Kidney epithelial cell (primary cell): ENCODE results near the gene M1AP. TPM values are rescaled to one million over a fixed set of nuclear protein-coding genes. Genes with fewer than 3 reads are reported as not detected.

Experiments used
- DNase-seq: peaks from one replicate; pipeline ENCODE4 v3.0.0-alpha.2; 2010; ENCODE audit warnings: low read depth
- H3K27me3 ChIP-seq: 2 replicates; pipeline ENCODE4 v1.6.0; 2011; ENCODE audit warnings: low read length; ENCODE audit not compliant: control insufficient read depth, insufficient read depth
- H3K36me3 ChIP-seq: 2 replicates; pipeline ENCODE4 v1.5.1; 2011; ENCODE audit warnings: low read length; ENCODE audit not compliant: control insufficient read depth, insufficient read depth
- H3K4me3 ChIP-seq: 2 replicates; pipeline ENCODE4 v1.5.1; 2011; ENCODE audit warnings: low read depth, mild to moderate bottlenecking, control low read depth, low read length
- total RNA-seq: library from RNA; depleted of rRNA; stranded (reverse); fragments of >200 nt; gene quantifications from 2 replicates; pipeline ENCODE4 v1.2.3, GENCODE V29; 2015
- TF ChIP-seq, protein P1 (sequence below): IDR thresholded peaks from 2 replicates; pipeline ENCODE4 v1.5.1; 2011; ENCODE audit warnings: mild to moderate bottlenecking, moderate library complexity, low read length, control low read depth, inconsistent platforms; ENCODE audit not compliant: insufficient read depth, poor library complexity, severe bottlenecking

M1AP gene
- total RNA-seq, 1 donor from 2014 or later, result 1.3 TPM

DNA sequence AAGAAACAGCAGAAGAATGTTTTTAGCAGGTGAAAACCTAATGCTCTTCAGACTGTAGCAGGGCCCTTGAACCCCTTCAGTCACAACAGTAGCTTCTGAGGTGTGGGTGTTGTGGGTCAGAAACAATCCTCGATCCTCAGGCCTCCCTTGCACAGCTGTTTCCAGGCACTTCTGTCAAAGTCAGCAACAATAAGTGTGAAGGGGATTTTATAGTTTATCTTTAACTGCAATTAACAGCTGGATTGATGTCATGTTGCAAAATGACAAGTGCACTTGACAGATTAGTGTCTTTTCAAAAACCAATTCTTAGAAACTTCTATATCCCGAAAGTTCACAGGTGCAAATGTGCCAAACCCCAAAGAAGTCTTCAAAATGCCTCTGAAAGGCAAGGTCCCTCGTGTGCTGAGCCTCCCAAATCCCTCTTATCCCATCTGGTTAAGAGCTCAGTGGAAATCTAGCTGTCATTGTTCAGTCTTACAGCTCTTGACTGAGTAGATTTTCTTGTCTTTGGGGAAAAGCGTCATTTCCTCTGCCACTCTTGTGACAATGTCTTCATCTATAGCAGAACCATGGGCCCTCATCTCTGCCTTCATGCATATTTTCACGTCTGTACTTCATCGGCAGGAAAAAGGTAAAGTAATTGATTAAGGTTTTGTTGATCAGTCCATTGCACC is 29.6 kb downstream of the M1AP start:
- TF ChIP-seq, protein P1, sequence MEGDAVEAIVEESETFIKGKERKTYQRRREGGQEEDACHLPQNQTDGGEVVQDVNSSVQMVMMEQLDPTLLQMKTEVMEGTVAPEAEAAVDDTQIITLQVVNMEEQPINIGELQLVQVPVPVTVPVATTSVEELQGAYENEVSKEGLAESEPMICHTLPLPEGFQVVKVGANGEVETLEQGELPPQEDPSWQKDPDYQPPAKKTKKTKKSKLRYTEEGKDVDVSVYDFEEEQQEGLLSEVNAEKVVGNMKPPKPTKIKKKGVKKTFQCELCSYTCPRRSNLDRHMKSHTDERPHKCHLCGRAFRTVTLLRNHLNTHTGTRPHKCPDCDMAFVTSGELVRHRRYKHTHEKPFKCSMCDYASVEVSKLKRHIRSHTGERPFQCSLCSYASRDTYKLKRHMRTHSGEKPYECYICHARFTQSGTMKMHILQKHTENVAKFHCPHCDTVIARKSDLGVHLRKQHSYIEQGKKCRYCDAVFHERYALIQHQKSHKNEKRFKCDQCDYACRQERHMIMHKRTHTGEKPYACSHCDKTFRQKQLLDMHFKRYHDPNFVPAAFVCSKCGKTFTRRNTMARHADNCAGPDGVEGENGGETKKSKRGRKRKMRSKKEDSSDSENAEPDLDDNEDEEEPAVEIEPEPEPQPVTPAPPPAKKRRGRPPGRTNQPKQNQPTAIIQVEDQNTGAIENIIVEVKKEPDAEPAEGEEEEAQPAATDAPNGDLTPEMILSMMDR, result no peak
- Histone ChIP-seq H3K4me3 (no peak overlapping the region), H3K27me3 (no peaks in the 10 kb centered on the region), H3K36me3 (no peaks in the 10 kb centered on the region)
- DNase-seq, result no peak

DNA sequence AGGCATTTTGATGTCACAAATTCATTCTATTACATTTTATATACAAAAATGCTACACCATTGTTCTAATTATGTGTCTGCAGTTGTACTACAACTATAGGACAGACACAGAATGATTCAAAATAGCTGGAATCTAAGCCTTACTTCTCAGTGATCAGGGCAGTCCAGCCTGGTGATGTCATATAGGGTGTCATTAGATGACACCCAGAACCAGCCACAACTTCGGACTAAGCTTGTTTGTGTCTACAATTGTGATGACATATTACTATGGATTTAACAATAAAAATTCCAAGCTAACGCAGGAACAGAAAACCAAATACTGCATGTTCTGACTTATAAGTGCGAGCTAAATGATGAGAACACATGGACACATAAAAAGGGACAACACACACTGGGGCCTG is 31.0 kb downstream of the M1AP start:
- TF ChIP-seq, protein P1, result no peak
- H3K4me3 ChIP-seq, result no peak overlapping the region
- no peaks in the 10 kb centered on the region for H3K36me3 ChIP-seq
- no peaks in the 10 kb centered on the region for H3K27me3 ChIP-seq
- no peak for DNase-seq

DNA sequence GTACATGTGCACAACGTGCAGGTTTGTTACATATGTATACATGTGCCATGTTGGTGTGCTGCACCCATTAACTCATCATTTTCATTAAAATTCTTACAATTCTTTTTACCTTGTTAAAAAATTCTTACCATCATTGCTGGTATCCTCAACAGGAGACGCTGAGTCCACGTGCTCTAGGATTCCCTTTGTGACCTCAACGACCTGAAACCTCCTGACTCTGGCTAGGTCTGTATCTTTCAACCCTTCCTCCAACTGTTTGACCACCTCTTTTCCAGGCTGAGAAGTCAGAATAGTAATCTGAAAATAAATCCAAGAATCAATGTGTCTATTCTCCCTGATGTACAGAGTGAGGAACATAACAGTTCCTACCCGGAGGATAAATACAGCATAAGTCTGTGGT is 41.2 kb downstream of the M1AP start:
- peaks cover 1% of the 10 kb centered on the region for H3K36me3 ChIP-seq
- no peaks in the 10 kb centered on the region for H3K27me3 ChIP-seq
- no peak overlapping the region for H3K4me3 ChIP-seq
- TF ChIP-seq, protein P1, result no peak
- DNase-seq, result no peak

DNA sequence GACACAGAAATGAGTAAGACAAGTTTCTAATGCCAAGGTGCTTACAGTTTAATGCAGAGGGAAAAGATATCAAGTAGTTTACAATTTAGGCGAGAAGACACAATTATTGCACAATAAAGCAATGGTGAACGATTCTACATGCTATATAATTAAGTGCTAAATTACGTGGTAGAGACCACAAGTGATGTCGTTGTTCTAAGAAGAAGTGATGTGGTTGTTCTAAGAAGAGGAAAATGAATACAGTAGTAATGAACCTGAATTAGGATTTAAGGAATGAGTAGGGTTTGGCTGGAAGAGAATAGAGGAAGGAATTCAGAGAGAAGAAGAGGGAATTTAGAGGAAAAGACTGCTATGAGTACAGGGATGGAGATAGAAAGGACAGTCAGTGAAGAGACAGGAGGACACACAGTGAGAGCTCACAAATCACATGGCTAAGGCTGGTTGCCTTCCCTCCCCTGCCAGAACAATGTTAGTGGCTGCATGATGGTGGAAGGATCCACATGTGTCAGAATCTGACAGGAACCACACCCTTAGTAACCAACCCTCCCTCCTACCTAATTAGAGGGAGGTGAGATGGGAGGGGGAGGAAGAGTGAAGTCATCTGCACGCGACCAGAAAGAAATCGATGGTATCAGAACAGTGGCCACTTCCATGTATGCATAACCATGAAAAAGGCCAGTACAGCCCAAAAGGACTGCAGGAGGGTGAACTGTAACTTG is 44.7 kb downstream of the M1AP start:
- no peak overlapping the region for H3K4me3 ChIP-seq
- TF ChIP-seq, protein P1, result no peak
- DNase-seq, result no peak
- H3K27me3 ChIP-seq, result no peaks in the 10 kb centered on the region
- peaks cover 1% of the 10 kb centered on the region for H3K36me3 ChIP-seq

DNA sequence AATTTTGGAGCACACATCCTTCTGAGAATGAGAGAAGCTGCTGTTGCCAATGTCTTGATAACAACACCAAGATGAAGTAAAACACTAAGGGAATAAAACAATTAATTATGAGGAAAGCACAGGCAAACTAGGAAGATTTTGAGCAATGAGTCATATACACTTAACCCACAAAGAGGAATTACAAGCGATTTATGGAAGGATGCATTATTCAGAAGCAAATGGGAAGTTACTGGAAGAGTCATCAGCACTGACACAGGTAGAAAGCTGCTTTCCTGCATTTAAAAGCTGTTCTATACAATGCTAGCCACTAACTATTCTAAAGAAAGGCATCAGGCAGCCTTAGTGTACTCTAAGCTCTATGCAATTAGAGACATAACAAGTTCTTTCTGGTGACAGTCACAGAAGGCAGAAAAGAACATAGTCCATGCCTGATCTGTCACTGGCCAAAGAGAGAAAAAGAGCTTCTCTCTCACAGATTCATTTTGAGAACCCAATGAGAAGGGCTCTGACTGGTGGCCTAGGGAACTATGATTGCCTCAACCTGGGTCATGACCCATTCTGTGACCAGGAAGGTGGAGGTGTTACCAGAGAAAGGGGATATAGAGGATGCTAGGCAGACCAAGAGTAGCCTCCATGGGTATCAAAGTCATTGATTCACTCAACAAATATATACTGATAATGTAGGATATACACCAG is 45.4 kb downstream of the M1AP start:
- H3K4me3 ChIP-seq, result no peak overlapping the region
- H3K36me3 ChIP-seq, result peaks cover 1% of the 10 kb centered on the region
- TF ChIP-seq, protein P1, result no peak
- DNase-seq, result no peak
- H3K27me3 ChIP-seq, result no peaks in the 10 kb centered on the region
